Right atrium auricular region (tissue), 2 donors: ENCODE data around the gene TEC. TPM values are rescaled to one million over a fixed set of nuclear protein-coding genes. Genes with fewer than 3 reads are reported as not detected.

Source experiments
- DNase-seq: peaks from one replicate; pipeline ENCODE4 v3.0.0-alpha.2; 2019; ENCODE audit warnings: low spot score
- H3K27ac ChIP-seq, 2 donors: fragments of 200-600 bp; sonication (generic); 1 replicate in 1 of 2; 2 replicates in 1 of 2; pipeline ENCODE4 v1.5.1; 2016 to 2019
- H3K27me3 ChIP-seq, 2 donors: fragments of 200-600 bp; sonication (generic); one replicate each; pipeline versions ENCODE4 v1.5.1 to v1.6.0; 2017 to 2019
- H3K36me3 ChIP-seq: fragments of 200-600 bp; sonication (generic); one replicate; pipeline ENCODE4 v1.5.1; 2016
- H3K4me1 ChIP-seq, 2 donors: fragments of 200-600 bp; sonication (generic); one replicate each; pipeline versions ENCODE4 v1.5.1 to v1.6.0; 2017 to 2019
- H3K4me3 ChIP-seq, 2 donors: fragments of 200-600 bp; sonication (generic); 1 replicate in 1 of 2; 2 replicates in 1 of 2; pipeline ENCODE4 v1.5.1; 2017 to 2019; ENCODE audit warnings: mild to moderate bottlenecking in 1 of 2, moderate library complexity in 1 of 2
- H3K9me3 ChIP-seq, 2 donors: fragments of 200-600 bp; sonication (generic); one replicate each; pipeline ENCODE4 v1.5.1; 2019
- total RNA-seq, 2 donors: library from RNA; depleted of rRNA; stranded (reverse); fragments of >200 nt; gene quantifications; one replicate each; pipeline ENCODE4 v1.1.0, GENCODE V29; 2016
- TF ChIP-seq, protein P1 (sequence below), 2 donors: fragments of 200-600 bp; sonication (generic); IDR thresholded peaks; one replicate each; pipeline ENCODE4 v1.5.1; 2019; ENCODE audit warnings: antibody characterized with exemption in 2 of 2

Gene TEC
- total RNA-seq, 2 donors from 2014 or later = 1.1 to 1.3 TPM

DNA sequence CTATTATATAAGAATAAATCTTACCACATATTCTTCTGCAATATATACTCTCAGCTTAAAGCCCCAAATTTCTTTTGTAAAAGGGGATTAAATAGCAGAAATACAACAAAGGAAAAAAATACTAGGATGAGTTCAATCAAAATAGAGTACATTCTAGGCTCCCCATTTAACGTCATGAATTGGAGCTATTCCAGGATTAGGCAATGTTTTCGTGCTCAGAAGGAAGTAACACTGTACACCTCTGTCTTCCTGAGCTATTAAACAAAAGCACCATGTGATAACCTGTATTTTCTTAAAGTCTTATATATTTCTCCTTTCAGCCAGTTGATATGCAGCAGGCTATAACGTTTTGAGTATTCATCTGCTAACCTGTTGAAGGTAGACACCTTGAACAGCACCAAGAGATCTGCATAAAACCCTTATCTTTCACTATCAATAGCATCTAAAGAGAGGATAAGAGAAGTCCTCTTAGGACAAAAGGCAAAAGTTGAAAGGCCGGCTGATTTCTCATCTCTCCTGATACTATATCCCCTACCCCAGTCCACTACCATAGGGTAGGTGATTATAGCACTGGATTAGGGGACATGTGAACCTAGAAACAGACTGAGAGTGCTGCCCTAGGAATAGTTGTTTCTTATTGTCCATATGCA is 31.5 kb downstream of the TEC start:
- H3K9me3 ChIP-seq = no peaks in the 10 kb centered on the region
- no peak overlapping the region for H3K4me3 ChIP-seq
- no peaks in the 10 kb centered on the region for H3K36me3 ChIP-seq
- no peak for DNase-seq
- no peaks in the 10 kb centered on the region for H3K4me1 ChIP-seq
- H3K27me3 ChIP-seq = no peaks in the 10 kb centered on the region
- TF ChIP-seq, protein P1, sequence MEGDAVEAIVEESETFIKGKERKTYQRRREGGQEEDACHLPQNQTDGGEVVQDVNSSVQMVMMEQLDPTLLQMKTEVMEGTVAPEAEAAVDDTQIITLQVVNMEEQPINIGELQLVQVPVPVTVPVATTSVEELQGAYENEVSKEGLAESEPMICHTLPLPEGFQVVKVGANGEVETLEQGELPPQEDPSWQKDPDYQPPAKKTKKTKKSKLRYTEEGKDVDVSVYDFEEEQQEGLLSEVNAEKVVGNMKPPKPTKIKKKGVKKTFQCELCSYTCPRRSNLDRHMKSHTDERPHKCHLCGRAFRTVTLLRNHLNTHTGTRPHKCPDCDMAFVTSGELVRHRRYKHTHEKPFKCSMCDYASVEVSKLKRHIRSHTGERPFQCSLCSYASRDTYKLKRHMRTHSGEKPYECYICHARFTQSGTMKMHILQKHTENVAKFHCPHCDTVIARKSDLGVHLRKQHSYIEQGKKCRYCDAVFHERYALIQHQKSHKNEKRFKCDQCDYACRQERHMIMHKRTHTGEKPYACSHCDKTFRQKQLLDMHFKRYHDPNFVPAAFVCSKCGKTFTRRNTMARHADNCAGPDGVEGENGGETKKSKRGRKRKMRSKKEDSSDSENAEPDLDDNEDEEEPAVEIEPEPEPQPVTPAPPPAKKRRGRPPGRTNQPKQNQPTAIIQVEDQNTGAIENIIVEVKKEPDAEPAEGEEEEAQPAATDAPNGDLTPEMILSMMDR (IDR thresholded peaks at IDR 0.05) = no peak
- H3K27ac ChIP-seq = no peak overlapping the region

GRCh38 chr4:48235050-48235449 is 34.6 kb downstream of the TEC start:
- TF ChIP-seq, protein P1 (IDR thresholded peaks at IDR 0.05) = no peak
- Histone ChIP-seq H3K4me3 (no peak overlapping the region), H3K9me3 (no peaks in the 10 kb centered on the region), H3K27me3 (no peaks in the 10 kb centered on the region), H3K36me3 (no peaks in the 10 kb centered on the region), H3K27ac (no peak overlapping the region), H3K4me1 (no peaks in the 10 kb centered on the region)
- no peak for DNase-seq

DNA sequence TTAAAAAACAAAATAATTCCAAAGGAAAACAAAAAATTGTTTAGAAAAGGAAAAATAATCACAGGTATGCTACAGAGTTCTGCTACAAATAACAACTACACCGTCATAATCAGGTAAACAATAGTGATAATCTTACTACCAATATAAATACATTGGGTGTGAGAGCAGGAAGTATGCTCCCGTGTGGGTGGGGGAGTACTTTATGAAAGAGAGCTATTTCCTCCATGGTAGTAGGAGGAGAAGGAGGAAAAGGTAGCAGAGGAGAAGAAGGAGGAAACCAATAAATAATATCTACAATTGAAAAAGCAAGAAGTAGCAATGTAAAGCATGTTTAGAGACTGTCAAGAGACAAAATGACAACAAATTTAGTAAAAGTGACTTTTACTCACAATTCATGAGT is 35.1 kb downstream of the TEC start:
- Histone ChIP-seq H3K9me3 (no peaks in the 10 kb centered on the region), H3K4me3 (no peak overlapping the region), H3K27ac (no peak overlapping the region), H3K4me1 (no peaks in the 10 kb centered on the region), H3K36me3 (no peaks in the 10 kb centered on the region), H3K27me3 (no peaks in the 10 kb centered on the region)
- DNase-seq = no peak
- TF ChIP-seq, protein P1 (IDR thresholded peaks at IDR 0.05) = no peak

DNA sequence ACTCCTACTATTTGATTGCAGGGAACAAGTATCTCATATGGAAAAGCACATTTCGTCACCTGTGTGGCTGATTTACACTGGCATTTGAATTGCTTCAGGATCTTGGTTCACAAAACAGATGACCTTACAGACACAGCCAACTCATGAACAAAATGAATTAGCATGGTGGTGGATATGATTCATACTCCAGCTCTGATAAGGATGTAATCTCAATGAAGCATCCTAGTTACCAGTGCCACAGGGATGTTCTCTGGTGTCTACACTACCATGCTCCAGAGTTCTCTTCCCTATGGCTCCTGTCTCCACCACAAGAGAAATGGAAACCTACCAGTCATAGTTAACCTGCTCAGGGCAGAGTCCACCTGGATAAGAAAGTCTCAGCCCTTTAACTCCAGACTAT is 40.7 kb downstream of the TEC start:
- no peak for DNase-seq
- H3K4me3 ChIP-seq = no peak overlapping the region
- H3K27me3 ChIP-seq = no peaks in the 10 kb centered on the region
- no peak overlapping the region for H3K27ac ChIP-seq
- H3K36me3 ChIP-seq = no peaks in the 10 kb centered on the region
- TF ChIP-seq, protein P1 (IDR thresholded peaks at IDR 0.05) = no peak
- no peaks in the 10 kb centered on the region for H3K4me1 ChIP-seq
- no peaks in the 10 kb centered on the region for H3K9me3 ChIP-seq

- Histone ChIP-seq H3K4me3 (no peak overlapping the region), H3K4me1 (no peaks in the 10 kb centered on the region), H3K27ac (no peak overlapping the region), H3K36me3 (no peaks in the 10 kb centered on the region), H3K27me3 (no peaks in the 10 kb centered on the region), H3K9me3 (no peaks in the 10 kb centered on the region)
- no peak for DNase-seq
- TF ChIP-seq, protein P1 (IDR thresholded peaks at IDR 0.05) = no peak
These were observed 42.0 kb downstream of the TEC start for GRCh38 chr4:48227662-48228061.

DNA sequence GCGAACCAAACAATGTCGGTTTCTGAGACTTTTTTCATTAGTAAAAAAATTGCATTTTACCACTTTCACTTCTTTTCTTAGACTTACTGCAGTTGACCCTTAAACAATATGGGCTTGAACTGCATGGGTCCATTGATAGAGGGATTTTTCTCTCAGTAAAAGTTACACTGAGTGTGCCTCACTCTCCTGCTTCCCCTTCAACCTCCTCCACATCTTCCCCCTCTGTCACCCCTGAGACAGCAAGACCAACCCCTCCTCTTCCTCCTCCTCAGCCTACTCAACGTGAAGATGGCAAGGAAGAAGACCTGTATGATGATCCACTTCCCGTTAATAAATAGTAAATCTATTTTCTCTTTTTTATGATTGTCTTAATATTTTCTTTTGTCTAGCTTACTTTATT is 43.4 kb downstream of the TEC start:
- H3K9me3 ChIP-seq = no peaks in the 10 kb centered on the region
- no peak for DNase-seq
- no peaks in the 10 kb centered on the region for H3K4me1 ChIP-seq
- no peaks in the 10 kb centered on the region for H3K36me3 ChIP-seq
- TF ChIP-seq, protein P1 (IDR thresholded peaks at IDR 0.05) = no peak
- H3K27me3 ChIP-seq = no peaks in the 10 kb centered on the region
- no peak overlapping the region for H3K27ac ChIP-seq
- no peak overlapping the region for H3K4me3 ChIP-seq
